Stimulated activated CD8-positive, alpha-beta memory T cell treated with anti-CD3 and anti-CD28 coated beads, Interleukin-4, amount 100 ng/mL, for 24 hours (primary cell): ENCODE data around the gene TET3.

Experiments used
- DNase-seq: peaks from one replicate; pipeline ENCODE4 v3.0.0-alpha.2; 2020; ENCODE audit warnings: low read depth

Gene TET3

GRCh38 chr2:73965053-73965452, 19.7 kb upstream of the TET3 start:
- DNase-seq: no peak

- no peak for DNase-seq
Measured at GRCh38 chr2:73968357-73968937, 16.3 kb upstream of the TET3 start.

GRCh38 chr2:73969356-73969755, 15.4 kb upstream of the TET3 start:
- no peak for DNase-seq

GRCh38 chr2:73970141-73970803, 14.4 kb upstream of the TET3 start:
- no peak for DNase-seq

GRCh38 chr2:73970850-73971471, 13.7 kb upstream of the TET3 start:
- no peak for DNase-seq

- no peak for DNase-seq
Measured at GRCh38 chr2:73971722-73972121, 13.0 kb upstream of the TET3 start.

- no peak for DNase-seq
Measured at GRCh38 chr2:73972846-73973245, 11.9 kb upstream of the TET3 start.

GRCh38 chr2:73975731-73976130, 9.0 kb upstream of the TET3 start:
- DNase-seq: no peak

- DNase-seq: no peak
Measured at GRCh38 chr2:73976803-73977202, 7.9 kb upstream of the TET3 start.

- no peak for DNase-seq
Measured at GRCh38 chr2:73977466-73977865, 7.2 kb upstream of the TET3 start.

GRCh38 chr2:73979021-73979420, 5.7 kb upstream of the TET3 start:
- no peak for DNase-seq

- DNase-seq: no peak
Measured at GRCh38 chr2:73979686-73980085, 5.0 kb upstream of the TET3 start.

- no peak for DNase-seq
Measured at GRCh38 chr2:73980566-73980965, 4.1 kb upstream of the TET3 start.

GRCh38 chr2:73981081-73982001, 3.4 kb upstream of the TET3 start:
- no peak for DNase-seq

GRCh38 chr2:73982140-73982617, 2.5 kb upstream of the TET3 start:
- DNase-seq: no peak

- no peak for DNase-seq
Measured at GRCh38 chr2:73983322-73984202, 1.1 kb upstream of the TET3 start.

- DNase-seq: peak; percentile 57
Measured at GRCh38 chr2:73984922-73985307, 205 bp downstream of the TET3 start.

- peak; percentile 75 for DNase-seq
Measured at GRCh38 chr2:73985308-73986084, 786 bp downstream of the TET3 start.

- DNase-seq: no peak
Measured at GRCh38 chr2:73986085-73986681, 1.5 kb downstream of the TET3 start.
